ENCODE data around the gene CCL8. TPM values are rescaled to one million over a fixed set of nuclear protein-coding genes. Genes with fewer than 3 reads are reported as not detected.

Gene CCL8
- total and polyA plus RNA-seq, 10 of the 15 experiments (the other 5 are each of a cell fraction or from before 2014, with no cell fraction given): not detected

DNA sequence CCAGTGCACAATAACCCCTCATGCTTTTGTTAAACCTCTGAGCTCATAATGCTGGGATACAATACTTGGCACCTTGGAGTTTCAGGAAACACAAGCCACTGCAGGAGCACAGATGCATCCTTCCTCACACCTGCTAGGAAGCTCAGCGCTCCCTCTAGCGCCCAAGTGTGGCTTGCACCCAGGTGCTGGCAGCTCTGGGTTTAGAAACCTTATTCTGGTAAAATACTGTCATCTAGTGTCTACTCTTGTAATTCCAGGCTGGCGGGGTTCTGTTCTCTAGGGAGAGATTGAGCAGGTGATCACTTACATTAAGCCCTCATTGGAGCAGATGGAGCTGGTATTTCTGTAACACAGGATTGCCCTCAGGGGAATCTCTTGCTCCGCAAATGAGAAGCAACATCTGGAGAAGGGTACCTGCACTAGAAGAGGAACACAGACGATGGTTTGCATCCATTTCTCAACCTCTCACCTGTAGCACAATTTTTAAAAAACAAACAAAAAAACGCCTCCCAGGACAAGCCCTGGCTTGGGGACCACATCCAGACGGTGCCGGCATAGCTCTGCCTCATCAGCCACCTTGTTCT, 42.3 kb downstream of the CCL8 start:
- Histone ChIP-seq H3K27me3 (replicated peaks in 1 of 2; ENCODE audit: control insufficient read depth in 2 of 2, insufficient read depth in 2 of 2, low read length in 1 of 2) (peaks cover 2 to 15% of the 10 kb centered on the region in 2 experiments), H3K9ac (ENCODE audit: control insufficient read depth, insufficient read depth, low read length) (no peak overlapping the region), H3K27ac (ENCODE audit: control insufficient read depth, insufficient read depth) (no peak overlapping the region), H2AFZ (ENCODE audit: control insufficient read depth, low read depth, low read length) (no peak overlapping the region), H3K4me2 (ENCODE audit: control insufficient read depth, insufficient read depth) (no peak overlapping the region), H3K79me2 (ENCODE audit: control insufficient read depth, insufficient read depth, low read length) (no peaks in the 10 kb centered on the region), H3K9me3 (replicated peaks; ENCODE audit: control insufficient read depth, insufficient read depth, low read length) (no peaks in the 10 kb centered on the region), H3K36me3 (ENCODE audit: control insufficient read depth in 2 of 2, insufficient read depth in 2 of 2, low read length in 1 of 2) (no peaks in the 10 kb centered on the region), H3K4me3 (no peak overlapping the region), H3K4me1 (ENCODE audit: control insufficient read depth, insufficient read depth, low read length) (peaks cover 3% of the 10 kb centered on the region; the same call in 1 of the 2 replicates), H4K20me1 (ENCODE audit: control insufficient read depth, insufficient read depth) (no peaks in the 10 kb centered on the region)
- no TSS peak for BruUV-seq (replicated peaks)
- DNase-seq (ENCODE audit: low read depth, low spot score) (no peak), FAIRE-seq (peak; percentile 93), ATAC-seq (peak; percentile 94)
- POLR2A ChIA-PET: interaction anchor here (1.4 kb wide), 2 partner anchors 10 to 21 kb away, joined by 3 read pairs; no protein-coding TSS in a partner anchor
- intact Hi-C loops (cut with micrococcal nuclease; ENCODE audit: unreplicated experiment) (loop anchor here (1.0 kb wide), 2 partner anchors 43 to 161 kb away; no protein-coding TSS in a partner anchor), in situ Hi-C loops (cut with MboI) (loop anchor here (5.0 kb wide), 1 partner anchor 159 kb away; no protein-coding TSS in a partner anchor)
- SMC1A ChIA-PET (ENCODE audit: uncharacterized antibody, unreplicated experiment): interaction anchor here (0.5 to 4.1 kb wide), 26 partner anchors 9 to 1022 kb away, joined by 3 to 80 read pairs (median 4); no protein-coding TSS in a partner anchor
- CTCF ChIA-PET: interaction anchor here (0.6 to 8.8 kb wide), 50 partner anchors 9 to 897 kb away, joined by 3 to 264 read pairs (median 6); partner anchors contain the start of genes CCL2 and CCL8
- WGBS (ENCODE audit: insufficient coverage, insufficient replicate concordance, low lambda C conversion rate, missing lambda C conversion rate): 11% methylated on average over 8 of the region's 8 CpGs
- RAD21 ChIA-PET (ENCODE audit: unreplicated experiment): interaction anchor here (0.6 to 6.0 kb wide), 18 partner anchors 10 to 758 kb away, joined by 3 to 83 read pairs (median 4); partner anchors contain the start of gene RAD51D
- no peak for TF ChIP-seq MYC (IDR thresholded peaks at IDR 0.05; ENCODE audit: insufficient read depth, insufficient read length, insufficient replicate concordance, low read length, severe bottlenecking)
- peak; percentile 99 for TF ChIP-seq SMC3 (IDR thresholded peaks at IDR 0.05; ENCODE audit: borderline replicate concordance, low read length)
- TF ChIP-seq NFYB (IDR thresholded peaks at IDR 0.05; ENCODE audit: insufficient read depth, low read depth, low read length): peak; percentile 49; the same call in 1 of the 2 replicates
- peak; percentile 45 for TF ChIP-seq MEF2B (IDR thresholded peaks at IDR 0.05; ENCODE audit: partially characterized antibody, poor library complexity, severe bottlenecking)
- TF ChIP-seq ZNF384 (IDR thresholded peaks at IDR 0.05; ENCODE audit: borderline replicate concordance, low read depth, low read length): no peak
- no peak for TF ChIP-seq POLR2AphosphoS2 (IDR thresholded peaks at IDR 0.05; ENCODE audit: low read depth, low read length)
- no peak for TF ChIP-seq EP300 (IDR thresholded peaks at IDR 0.05; ENCODE audit: borderline replicate concordance in 1 of 2, control insufficient read depth in 1 of 2, low read depth in 2 of 2, low read length in 2 of 2)
- peak; percentile 61 for TF ChIP-seq RELA (IDR thresholded peaks at IDR 0.05; ENCODE audit: borderline replicate concordance, partially characterized antibody)
- no peak for TF ChIP-seq MEF2A (IDR thresholded peaks at IDR 0.05; ENCODE audit: insufficient read depth, low read depth, low read length)
- peak; percentile 64; the same call in 1 of the 2 replicates for TF ChIP-seq TCF12 (IDR thresholded peaks at IDR 0.05; ENCODE audit: low read depth, low read length)
- TF ChIP-seq GABPA (IDR thresholded peaks at IDR 0.05; ENCODE audit: low read depth): no peak
- TF ChIP-seq NBN (IDR thresholded peaks at IDR 0.05): 0 out of 2 replicates have a peak, but pooled peaks have one; percentile 28
- peak; percentile 48 for TF ChIP-seq RUNX3 (IDR thresholded peaks at IDR 0.05; ENCODE audit: low read length)
- no peak for TF ChIP-seq ZZZ3 (IDR thresholded peaks at IDR 0.05; ENCODE audit: control insufficient read depth, insufficient read length, low read depth)
- no peak for TF ChIP-seq LARP7 (IDR thresholded peaks at IDR 0.05)
- TF ChIP-seq, protein P1, sequence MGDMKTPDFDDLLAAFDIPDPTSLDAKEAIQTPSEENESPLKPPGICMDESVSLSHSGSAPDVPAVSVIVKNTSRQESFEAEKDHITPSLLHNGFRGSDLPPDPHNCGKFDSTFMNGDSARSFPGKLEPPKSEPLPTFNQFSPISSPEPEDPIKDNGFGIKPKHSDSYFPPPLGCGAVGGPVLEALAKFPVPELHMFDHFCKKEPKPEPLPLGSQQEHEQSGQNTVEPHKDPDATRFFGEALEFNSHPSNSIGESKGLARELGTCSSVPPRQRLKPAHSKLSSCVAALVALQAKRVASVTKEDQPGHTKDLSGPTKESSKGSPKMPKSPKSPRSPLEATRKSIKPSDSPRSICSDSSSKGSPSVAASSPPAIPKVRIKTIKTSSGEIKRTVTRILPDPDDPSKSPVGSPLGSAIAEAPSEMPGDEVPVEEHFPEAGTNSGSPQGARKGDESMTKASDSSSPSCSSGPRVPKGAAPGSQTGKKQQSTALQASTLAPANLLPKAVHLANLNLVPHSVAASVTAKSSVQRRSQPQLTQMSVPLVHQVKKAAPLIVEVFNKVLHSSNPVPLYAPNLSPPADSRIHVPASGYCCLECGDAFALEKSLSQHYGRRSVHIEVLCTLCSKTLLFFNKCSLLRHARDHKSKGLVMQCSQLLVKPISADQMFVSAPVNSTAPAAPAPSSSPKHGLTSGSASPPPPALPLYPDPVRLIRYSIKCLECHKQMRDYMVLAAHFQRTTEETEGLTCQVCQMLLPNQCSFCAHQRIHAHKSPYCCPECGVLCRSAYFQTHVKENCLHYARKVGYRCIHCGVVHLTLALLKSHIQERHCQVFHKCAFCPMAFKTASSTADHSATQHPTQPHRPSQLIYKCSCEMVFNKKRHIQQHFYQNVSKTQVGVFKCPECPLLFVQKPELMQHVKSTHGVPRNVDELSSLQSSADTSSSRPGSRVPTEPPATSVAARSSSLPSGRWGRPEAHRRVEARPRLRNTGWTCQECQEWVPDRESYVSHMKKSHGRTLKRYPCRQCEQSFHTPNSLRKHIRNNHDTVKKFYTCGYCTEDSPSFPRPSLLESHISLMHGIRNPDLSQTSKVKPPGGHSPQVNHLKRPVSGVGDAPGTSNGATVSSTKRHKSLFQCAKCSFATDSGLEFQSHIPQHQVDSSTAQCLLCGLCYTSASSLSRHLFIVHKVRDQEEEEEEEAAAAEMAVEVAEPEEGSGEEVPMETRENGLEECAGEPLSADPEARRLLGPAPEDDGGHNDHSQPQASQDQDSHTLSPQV (IDR thresholded peaks at IDR 0.05): peak; percentile 90
- TF ChIP-seq RB1 (IDR thresholded peaks at IDR 0.05; ENCODE audit: borderline replicate concordance): peak; percentile 85; the same call in 1 of the 2 replicates
- TF ChIP-seq CHD4 (IDR thresholded peaks at IDR 0.05): no peak
- no peak for TF ChIP-seq CBFB (IDR thresholded peaks at IDR 0.05; ENCODE audit: low read depth)
- no peak for TF ChIP-seq PML (IDR thresholded peaks at IDR 0.05; ENCODE audit: low read length)
- no peak for TF ChIP-seq BRCA1 (IDR thresholded peaks at IDR 0.05; ENCODE audit: low read depth, low read length)
- TF ChIP-seq CREM (IDR thresholded peaks at IDR 0.05; ENCODE audit: low read depth): no peak
